Lung (tissue), 12 donors: ENCODE data around the gene PGA4. TPM values are rescaled to one million over a fixed set of nuclear protein-coding genes. Genes with fewer than 3 reads are reported as not detected.

Source experiments
- ATAC-seq: fragments of 200-7000 bp; cut with Tn5 transposase; one replicate; pipeline ENCODE4 v1.9.1; 2020; ENCODE audit warnings: moderate number of reproducible peaks; ENCODE audit not compliant: insufficient read depth, low FRiP score
- DNase-seq, 3 donors: peaks; one replicate each; pipeline ENCODE4 v3.0.0-alpha.2; 2013 to 2017
- H3K27ac ChIP-seq, 2 donors: one replicate each; pipeline ENCODE4 v1.5.1; 2013; ENCODE audit warnings: mild to moderate bottlenecking in 2 of 2, moderate library complexity in 2 of 2, control low read depth in 1 of 2, inconsistent platforms in 1 of 2, low read depth in 1 of 2, low read length in 1 of 2
- H3K27me3 ChIP-seq, 3 donors: one replicate each; pipeline ENCODE4 v1.5.1; 2013; ENCODE audit warnings: low read length in 2 of 3; ENCODE audit not compliant: control insufficient read depth in 3 of 3, insufficient read depth in 3 of 3
- H3K36me3 ChIP-seq, 4 donors: one replicate each; pipeline ENCODE4 v1.5.1; 2013; ENCODE audit warnings: low read length in 4 of 4, mild to moderate bottlenecking in 1 of 4, moderate library complexity in 1 of 4; ENCODE audit not compliant: control insufficient read depth in 4 of 4, insufficient read depth in 4 of 4
- H3K4me1 ChIP-seq, 5 donors: one replicate each; pipeline ENCODE4 v1.5.1; 2013; ENCODE audit warnings: low read length in 5 of 5, mild to moderate bottlenecking in 2 of 5, moderate library complexity in 1 of 5; ENCODE audit not compliant: control insufficient read depth in 5 of 5, insufficient read depth in 5 of 5
- H3K4me3 ChIP-seq: one replicate; pipeline ENCODE4 v1.5.1; 2013; ENCODE audit warnings: mild to moderate bottlenecking, control low read depth, moderate library complexity
- H3K9ac ChIP-seq, 2 donors: one replicate each; pipeline ENCODE4 v1.5.1; 2013; ENCODE audit warnings: low read length in 2 of 2, control low read depth in 1 of 2; ENCODE audit not compliant: insufficient read depth in 1 of 2
- H3K9me3 ChIP-seq, 4 donors: one replicate each; pipeline ENCODE4 v1.5.1; 2013; ENCODE audit warnings: low read length in 3 of 4, mild to moderate bottlenecking in 1 of 4, moderate library complexity in 1 of 4; ENCODE audit not compliant: control insufficient read depth in 4 of 4, insufficient read depth in 3 of 4
- CTCF ChIP-seq: IDR thresholded peaks from 2 replicates; pipeline ENCODE4 v1.5.1; 2012; ENCODE audit warnings: mild to moderate bottlenecking; ENCODE audit errors: control extremely low read depth, extremely low read depth
- WGBS, 2 donors: extraction: QIAGEN DNeasy Blood & Tissue Kit; methylation state at CpG; one replicate each; pipeline ENCODE4 v1.1.7; 2013; 5-methylcytosine and 5-hydroxymethylcytosine counted together
- polyA plus RNA-seq, 2 donors: library from polyadenylated mRNA; stranded (reverse); fragments of 200-250 nt; gene quantifications; one replicate each; pipeline ENCODE4 v1.2.1, GENCODE V29; 2013
- total RNA-seq, 2 donors: library from RNA; depleted of rRNA in 1 of 2; stranded (reverse); fragments of >200 nt in 1 of 2; gene quantifications; one replicate each; pipeline ENCODE4 v1.2.1, GENCODE V29; 2014 to 2021
- donor health status: control.
- donor health status: control.
- donor health status: Bipolar disorder and iron deficiency.
- donor health status: healthy.
- donor health status: DM: yes; HTN: yes; CAD: no.

The PGA4 gene
- total and polyA plus RNA-seq, 4 donors = 1.6 to 1.8 (median 1.8) TPM; not detected in 1

- TF ChIP-seq CTCF = peak; percentile 73
- 55 to 59% methylated on average over 12 of the region's 12 CpGs for WGBS, 2 donors
- peak; percentile 80 for ATAC-seq
- H3K4me3 ChIP-seq = no peak overlapping the region
- H3K9me3 ChIP-seq = peaks cover 0 to 1% (median 0%) of the 10 kb centered on the region in 4 donors
- peaks cover 0 to 3% (median 0%) of the 10 kb centered on the region in 3 donors for H3K27me3 ChIP-seq
- H3K27ac ChIP-seq = no peak overlapping the region
- peaks cover 0 to 2% (median 0%) of the 10 kb centered on the region in 5 donors for H3K4me1 ChIP-seq
- no peak overlapping the region for H3K9ac ChIP-seq
- peak; percentile 40 to 55 (median 41) for DNase-seq
- H3K36me3 ChIP-seq = no peaks in the 10 kb centered on the region
Observed at GRCh38 chr11:61254403-61255025, 32.4 kb downstream of the PGA4 start.

- no peak overlapping the region for H3K27ac ChIP-seq
- no peaks in the 10 kb centered on the region for H3K9me3 ChIP-seq
- no peak for DNase-seq
- no peak for TF ChIP-seq CTCF
- WGBS, 2 donors = 77 to 87% methylated on average over 18 of the region's 18 CpGs
- ATAC-seq = no peak
- H3K9ac ChIP-seq = no peak overlapping the region
- H3K4me1 ChIP-seq = no peaks in the 10 kb centered on the region
- H3K36me3 ChIP-seq = no peaks in the 10 kb centered on the region
- H3K4me3 ChIP-seq = no peak overlapping the region
- peaks cover 0 to 4% (median 0%) of the 10 kb centered on the region in 3 donors for H3K27me3 ChIP-seq
Observed at GRCh38 chr11:61256710-61257482, 34.7 kb downstream of the PGA4 start.

GRCh38 chr11:61258546-61258945, 36.4 kb downstream of the PGA4 start:
- no peak for DNase-seq
- Histone ChIP-seq H3K4me1 (no peaks in the 10 kb centered on the region), H3K27ac (no peak overlapping the region), H3K36me3 (no peaks in the 10 kb centered on the region), H3K4me3 (no peak overlapping the region), H3K9ac (no peak overlapping the region), H3K27me3 (peaks cover 0 to 4% (median 0%) of the 10 kb centered on the region in 3 donors), H3K9me3 (no peaks in the 10 kb centered on the region)
- no peak for TF ChIP-seq CTCF
- 90 to 96% methylated on average over 9 of the region's 9 CpGs for WGBS, 2 donors
- ATAC-seq = no peak
